ENCODE results near the gene PAK5. TPM values are rescaled to one million over a fixed set of nuclear protein-coding genes. Genes with fewer than 3 reads are reported as not detected.

PAK5 gene
- total RNA-seq, 1 experiment from 2014 or later = not detected

DNA sequence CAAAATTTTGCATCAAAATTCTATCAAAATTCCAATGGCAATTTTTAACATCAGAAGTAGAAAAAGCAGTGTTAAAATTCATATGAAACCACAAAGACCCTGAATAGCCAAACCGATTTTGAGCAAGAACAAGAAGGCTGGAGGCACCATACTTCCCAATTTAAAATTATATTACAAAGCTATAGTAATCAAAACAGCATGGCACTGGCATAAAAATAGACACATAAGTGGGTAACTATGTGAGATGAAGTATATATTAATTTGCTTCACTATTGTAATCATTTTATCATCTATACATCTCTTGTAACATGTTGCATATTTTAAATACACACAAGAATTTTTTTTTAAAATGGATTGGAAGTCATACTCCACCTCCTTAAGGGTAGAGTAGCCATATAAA is 77.4 kb downstream of the PAK5 start:
- no TSS peak for BruUV-seq (replicated peaks)
- DNase-seq (ENCODE audit: low read depth, low spot score) = no peak
- no peaks in the 10 kb centered on the region for H3K27me3 ChIP-seq (ENCODE audit: control insufficient read depth, insufficient read depth, low read length)
- H3K36me3 ChIP-seq (ENCODE audit: control insufficient read depth, insufficient read depth, low read length) = no peaks in the 10 kb centered on the region
- peaks cover 6% of the 10 kb centered on the region; the same call in 1 of the 2 replicates for H3K9me3 ChIP-seq (ENCODE audit: control insufficient read depth, insufficient read depth, low read depth, low read length)
- intact Hi-C loops (cut with micrococcal nuclease; ENCODE audit: unreplicated experiment) = no loop called here
- CTCF ChIA-PET = no interaction called here
- in situ Hi-C loops (cut with HindIII; ENCODE audit: low pct_unique_long_range_greater_than_20kb, low sequenced_read_pairs) = no loop called here
- TF ChIP-seq TCF7L2 (IDR thresholded peaks at IDR 0.05; ENCODE audit: low read depth, low read length) (no peak), SIN3A (IDR thresholded peaks at IDR 0.05; ENCODE audit: borderline replicate concordance, insufficient read depth, low read depth, low read length) (no peak), REST (IDR thresholded peaks at IDR 0.05; ENCODE audit: insufficient read depth in 1 of 2, low read depth in 2 of 2, low read length in 1 of 2) (no peak), CTCF (IDR thresholded peaks at IDR 0.05) (no peak), POLR2AphosphoS5 (IDR thresholded peaks at IDR 0.05; ENCODE audit: low read depth, low read length) (no peak)
- H3K27ac ChIP-seq (ENCODE audit: low read length) = no peak overlapping the region
- no peak for ATAC-seq
- no peaks in the 10 kb centered on the region for H3K4me1 ChIP-seq (ENCODE audit: control insufficient read depth, insufficient read depth, low read length)
- POLR2A ChIA-PET = no interaction called here
- H3K4me3 ChIP-seq (ENCODE audit: low read depth in 2 of 2, low read length in 2 of 2) = no peak overlapping the region

DNA sequence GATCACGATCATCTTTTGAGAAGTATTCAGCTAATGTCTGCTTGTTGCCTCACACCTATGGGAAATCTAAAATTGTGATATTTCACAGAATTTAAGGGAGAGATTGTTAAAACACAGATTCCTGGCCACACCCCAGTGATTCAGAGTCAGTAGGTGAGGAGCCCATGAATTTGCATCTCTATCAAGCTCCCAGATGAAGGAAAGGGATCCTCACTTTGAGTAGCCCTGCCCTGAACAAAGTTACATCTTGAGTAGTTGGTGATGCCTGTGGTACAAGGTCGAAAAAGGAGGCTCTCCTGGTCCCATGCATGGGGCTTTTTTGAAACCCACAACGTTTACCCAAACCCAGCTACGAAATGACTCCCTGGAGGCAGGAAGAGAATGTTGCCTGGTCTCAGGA is 79.5 kb downstream of the PAK5 start:
- no peaks in the 10 kb centered on the region for H3K27me3 ChIP-seq (ENCODE audit: control insufficient read depth, insufficient read depth, low read length)
- no peak overlapping the region for H3K4me3 ChIP-seq (ENCODE audit: low read depth in 2 of 2, low read length in 2 of 2)
- DNase-seq (ENCODE audit: low read depth, low spot score) (no peak), ATAC-seq (no peak)
- H3K36me3 ChIP-seq (ENCODE audit: control insufficient read depth, insufficient read depth, low read length) = no peaks in the 10 kb centered on the region
- no peak overlapping the region for H3K27ac ChIP-seq (ENCODE audit: low read length)
- BruUV-seq (replicated peaks) = no TSS peak
- in situ Hi-C loops (cut with HindIII; ENCODE audit: low pct_unique_long_range_greater_than_20kb, low sequenced_read_pairs) (no loop called here), intact Hi-C loops (cut with micrococcal nuclease; ENCODE audit: unreplicated experiment) (no loop called here)
- TF ChIP-seq TCF7L2 (IDR thresholded peaks at IDR 0.05; ENCODE audit: low read depth, low read length) (no peak), REST (IDR thresholded peaks at IDR 0.05; ENCODE audit: insufficient read depth in 1 of 2, low read depth in 2 of 2, low read length in 1 of 2) (no peak), SIN3A (IDR thresholded peaks at IDR 0.05; ENCODE audit: borderline replicate concordance, insufficient read depth, low read depth, low read length) (no peak), CTCF (IDR thresholded peaks at IDR 0.05) (no peak), POLR2AphosphoS5 (IDR thresholded peaks at IDR 0.05; ENCODE audit: low read depth, low read length) (no peak)
- CTCF ChIA-PET = no interaction called here
- POLR2A ChIA-PET = no interaction called here
- H3K9me3 ChIP-seq (ENCODE audit: control insufficient read depth, insufficient read depth, low read depth, low read length) = peaks cover 6% of the 10 kb centered on the region; the same call in 1 of the 2 replicates
- no peaks in the 10 kb centered on the region for H3K4me1 ChIP-seq (ENCODE audit: control insufficient read depth, insufficient read depth, low read length)

All from Panc1 (cell line).